ENCODE data around the gene RRP8.

The RRP8 gene

GRCh38 chr11:6608011-6608410 is 4.6 kb upstream of the RRP8 start:
- H3K27me3 Mint-ChIP-seq, result no peaks in the 10 kb centered on the region
- H3K4me1 Mint-ChIP-seq, result peaks cover 22% of the 10 kb centered on the region
- H3K36me3 Mint-ChIP-seq, result peaks cover 51% of the 10 kb centered on the region
- peak overlapping the region; percentile 80 for H3K27ac Mint-ChIP-seq
- H3K4me3 Mint-ChIP-seq, result no peak overlapping the region
- no peaks in the 10 kb centered on the region for H3K9me3 Mint-ChIP-seq
- DNase-seq, result peak; percentile 1
- CTCF ChIA-PET, result interaction anchor here (1.5 to 7.2 kb wide), 2 partner anchors 74 to 76 kb away, joined by 4 to 66 read pairs; partner anchors contain the start of gene MRPL17

- no peaks in the 10 kb centered on the region for H3K27me3 Mint-ChIP-seq
- no peaks in the 10 kb centered on the region for H3K9me3 Mint-ChIP-seq
- peak overlapping the region; percentile 46 for H3K4me3 Mint-ChIP-seq
- H3K27ac Mint-ChIP-seq, result peak overlapping the region; percentile 80
- H3K4me1 Mint-ChIP-seq, result peaks cover 22% of the 10 kb centered on the region
- CTCF ChIA-PET, result interaction anchor here (1.5 to 7.2 kb wide), 3 partner anchors 11 to 76 kb away, joined by 4 to 66 read pairs (median 7); partner anchors contain the start of genes MRPL17 and TPP1
- H3K36me3 Mint-ChIP-seq, result peaks cover 54% of the 10 kb centered on the region
- peak; percentile 4 for DNase-seq
Measured at GRCh38 chr11:6607190-6607795, 3.9 kb upstream of the RRP8 start.

- peak; percentile 73 for DNase-seq
- H3K27ac Mint-ChIP-seq, result no peak overlapping the region
- peaks cover 56% of the 10 kb centered on the region for H3K36me3 Mint-ChIP-seq
- H3K9me3 Mint-ChIP-seq, result no peaks in the 10 kb centered on the region
- H3K4me1 Mint-ChIP-seq, result peaks cover 22% of the 10 kb centered on the region
- CTCF ChIA-PET, result interaction anchor here (1.5 to 7.2 kb wide), 3 partner anchors 12 to 76 kb away, joined by 4 to 66 read pairs (median 7); partner anchors contain the start of genes MRPL17 and TPP1
- H3K4me3 Mint-ChIP-seq, result no peak overlapping the region
- H3K27me3 Mint-ChIP-seq, result no peaks in the 10 kb centered on the region
Measured at GRCh38 chr11:6606471-6607189, 3.2 kb upstream of the RRP8 start.

GRCh38 chr11:6604790-6605189 is 1.4 kb upstream of the RRP8 start:
- CTCF ChIA-PET, result interaction anchor here (0.8 to 7.2 kb wide), 18 partner anchors 8 to 226 kb away, joined by 3 to 66 read pairs (median 4); partner anchors contain the start of genes MRPL17, TAF10 and TPP1
- H3K4me1 Mint-ChIP-seq, result peaks cover 5% of the 10 kb centered on the region
- no peak overlapping the region for H3K27ac Mint-ChIP-seq
- H3K4me3 Mint-ChIP-seq, result no peak overlapping the region
- DNase-seq, result peak; percentile 9
- H3K9me3 Mint-ChIP-seq, result no peaks in the 10 kb centered on the region
- peaks cover 42% of the 10 kb centered on the region for H3K36me3 Mint-ChIP-seq
- no peaks in the 10 kb centered on the region for H3K27me3 Mint-ChIP-seq

- H3K36me3 Mint-ChIP-seq, result peaks cover 42% of the 10 kb centered on the region
- H3K9me3 Mint-ChIP-seq, result no peaks in the 10 kb centered on the region
- CTCF ChIA-PET, result interaction anchor here (0.8 to 7.2 kb wide), 20 partner anchors 9 to 225 kb away, joined by 3 to 66 read pairs (median 4); partner anchors contain the start of genes MRPL17, TAF10 and TPP1
- no peaks in the 10 kb centered on the region for H3K27me3 Mint-ChIP-seq
- no peak overlapping the region for H3K27ac Mint-ChIP-seq
- H3K4me1 Mint-ChIP-seq, result no peaks in the 10 kb centered on the region
- no peak overlapping the region for H3K4me3 Mint-ChIP-seq
- DNase-seq, result peak; percentile 72
Measured at GRCh38 chr11:6604081-6604626, 738 bp upstream of the RRP8 start.

GRCh38 chr11:6602096-6602940 is 1.1 kb downstream of the RRP8 start:
- H3K9me3 Mint-ChIP-seq, result no peaks in the 10 kb centered on the region
- H3K27me3 Mint-ChIP-seq, result no peaks in the 10 kb centered on the region
- no peak overlapping the region for H3K27ac Mint-ChIP-seq
- H3K4me1 Mint-ChIP-seq, result no peaks in the 10 kb centered on the region
- H3K36me3 Mint-ChIP-seq, result peaks cover 36% of the 10 kb centered on the region
- no peak overlapping the region for H3K4me3 Mint-ChIP-seq
- DNase-seq, result peak; percentile 14
- CTCF ChIA-PET, result interaction anchor here (1.2 to 7.2 kb wide), 3 partner anchors 70 to 223 kb away, joined by 3 to 66 read pairs (median 19); partner anchors contain the start of gene MRPL17

- no peak overlapping the region for H3K27ac Mint-ChIP-seq
- no peak overlapping the region for H3K4me3 Mint-ChIP-seq
- H3K36me3 Mint-ChIP-seq, result peaks cover 32% of the 10 kb centered on the region
- no peaks in the 10 kb centered on the region for H3K4me1 Mint-ChIP-seq
- DNase-seq, result peak; percentile 16
- no peaks in the 10 kb centered on the region for H3K9me3 Mint-ChIP-seq
- no peaks in the 10 kb centered on the region for H3K27me3 Mint-ChIP-seq
- CTCF ChIA-PET, result no interaction called here
Measured at GRCh38 chr11:6601041-6601461, 2.4 kb downstream of the RRP8 start.

- DNase-seq, result peak; percentile 14
- Mint-ChIP-seq H3K36me3 (peaks cover 34% of the 10 kb centered on the region), H3K27ac (no peak overlapping the region), H3K27me3 (no peaks in the 10 kb centered on the region), H3K4me3 (no peak overlapping the region), H3K9me3 (no peaks in the 10 kb centered on the region), H3K4me1 (no peaks in the 10 kb centered on the region)
- CTCF ChIA-PET, result no interaction called here
Measured at GRCh38 chr11:6599881-6600390, 3.5 kb downstream of the RRP8 start.

GRCh38 chr11:6599449-6599848 is 4.0 kb downstream of the RRP8 start:
- H3K4me3 Mint-ChIP-seq, result no peak overlapping the region
- peaks cover 37% of the 10 kb centered on the region for H3K36me3 Mint-ChIP-seq
- CTCF ChIA-PET, result interaction anchor here (1.0 kb wide), 1 partner anchor 84 kb away, joined by 4 read pairs; the partner anchor contains the start of gene MRPL17
- peak; percentile 4 for DNase-seq
- H3K27ac Mint-ChIP-seq, result no peak overlapping the region
- peaks cover 2% of the 10 kb centered on the region for H3K4me1 Mint-ChIP-seq
- H3K9me3 Mint-ChIP-seq, result no peaks in the 10 kb centered on the region
- H3K27me3 Mint-ChIP-seq, result no peaks in the 10 kb centered on the region

GRCh38 chr11:6598555-6598954 is 4.9 kb downstream of the RRP8 start:
- Mint-ChIP-seq H3K36me3 (peaks cover 42% of the 10 kb centered on the region), H3K27ac (no peak overlapping the region), H3K27me3 (no peaks in the 10 kb centered on the region), H3K4me3 (no peak overlapping the region), H3K9me3 (no peaks in the 10 kb centered on the region), H3K4me1 (peaks cover 10% of the 10 kb centered on the region)
- no peak for DNase-seq
- CTCF ChIA-PET, result interaction anchor here (1.0 kb wide), 1 partner anchor 85 kb away, joined by 4 read pairs; the partner anchor contains the start of gene MRPL17

GRCh38 chr11:6596239-6596877 is 7.1 kb downstream of the RRP8 start:
- H3K9me3 Mint-ChIP-seq, result no peaks in the 10 kb centered on the region
- DNase-seq, result no peak
- no peak overlapping the region for H3K4me3 Mint-ChIP-seq
- H3K27me3 Mint-ChIP-seq, result no peaks in the 10 kb centered on the region
- H3K4me1 Mint-ChIP-seq, result peaks cover 12% of the 10 kb centered on the region
- no peak overlapping the region for H3K27ac Mint-ChIP-seq
- CTCF ChIA-PET, result interaction anchor here (0.8 to 2.0 kb wide), 3 partner anchors 9 to 65 kb away, joined by 3 to 6 read pairs (median 3); no protein-coding TSS in a partner anchor
- peaks cover 46% of the 10 kb centered on the region for H3K36me3 Mint-ChIP-seq

GRCh38 chr11:6594142-6594768 is 9.2 kb downstream of the RRP8 start:
- Mint-ChIP-seq H3K27me3 (no peaks in the 10 kb centered on the region), H3K4me1 (peaks cover 12% of the 10 kb centered on the region), H3K9me3 (no peaks in the 10 kb centered on the region), H3K36me3 (peaks cover 43% of the 10 kb centered on the region), H3K27ac (no peak overlapping the region), H3K4me3 (no peak overlapping the region)
- CTCF ChIA-PET, result interaction anchor here (1.1 to 2.4 kb wide), 4 partner anchors 10 to 113 kb away, joined by 3 to 9 read pairs (median 4); partner anchors contain the start of genes ARFIP2, MRPL17 and TIMM10B
- DNase-seq, result no peak
